Smooth muscle cell (in vitro differentiated cells): ENCODE data around the gene HOXD8. TPM values are rescaled to one million over a fixed set of nuclear protein-coding genes. Genes with fewer than 3 reads are reported as not detected.

ENCODE experiments used
- DNase-seq: peaks from one replicate; lab custom pipeline; 2025; ENCODE audit not compliant: unreplicated experiment; lab: John Stamatoyannopoulos, UW
- H2AFZ ChIP-seq: fragments of 200-600 bp; sonication (generic); 2 replicates; pipeline ENCODE4 v1.6.0; 2016; ENCODE audit warnings: antibody characterized with exemption, low read depth, mild to moderate bottlenecking
- H3F3A ChIP-seq: fragments of 200-600 bp; sonication (generic); 2 replicates; pipeline ENCODE4 v1.6.0; 2017; ENCODE audit warnings: antibody characterized with exemption, low read depth
- H3K27ac ChIP-seq: fragments of 200-600 bp; sonication (generic); 2 replicates; pipeline ENCODE4 v1.5.1; 2016; ENCODE audit warnings: low read depth, mild to moderate bottlenecking
- H3K27me3 ChIP-seq: fragments of 200-600 bp; sonication (generic); 2 replicates; pipeline ENCODE4 v1.6.1; 2016; ENCODE audit warnings: low read depth, mild to moderate bottlenecking
- H3K36me3 ChIP-seq: fragments of 200-600 bp; sonication (generic); 2 replicates; pipeline ENCODE4 v1.5.1; 2016; ENCODE audit warnings: low read depth
- H3K4me1 ChIP-seq: fragments of 200-600 bp; sonication (generic); 2 replicates; pipeline ENCODE4 v1.5.1; 2016; ENCODE audit warnings: low read depth
- H3K4me2 ChIP-seq: fragments of 200-600 bp; sonication (generic); 2 replicates; pipeline ENCODE4 v1.6.0; 2016; ENCODE audit warnings: mild to moderate bottlenecking
- H3K4me3 ChIP-seq: fragments of 200-600 bp; sonication (generic); 2 replicates; pipeline ENCODE4 v1.5.1; 2016; ENCODE audit warnings: mild to moderate bottlenecking
- H3K79me2 ChIP-seq: fragments of 200-600 bp; sonication (generic); 2 replicates; pipeline ENCODE4 v1.6.0; 2016; ENCODE audit warnings: low read depth, mild to moderate bottlenecking
- H3K9ac ChIP-seq: fragments of 200-600 bp; sonication (generic); 2 replicates; pipeline ENCODE4 v1.6.0; 2016; ENCODE audit warnings: low read depth
- H3K9me3 ChIP-seq: fragments of 200-600 bp; sonication (generic); replicated peaks from 2 replicates; pipeline ENCODE4 v1.5.1; 2016; ENCODE audit warnings: low read depth
- H4K20me1 ChIP-seq: fragments of 200-600 bp; sonication (generic); 2 replicates; pipeline ENCODE4 v1.6.0; 2016; ENCODE audit warnings: low read depth
- WGBS: methylation state at CpG from one replicate; pipeline ENCODE4 v1.1.7; 2016; ENCODE audit warnings: low lambda C conversion rate; 5-methylcytosine and 5-hydroxymethylcytosine counted together
- polyA plus RNA-seq: library from polyadenylated mRNA; unstranded; fragments of >200 nt; fragmentation: Nextera tagmentation; extraction: Ambion mirVana; gene quantifications from 2 replicates; pipeline ENCODE4 v1.2.1, GENCODE V29; 2016
- total RNA-seq: library from RNA; depleted of rRNA; stranded (reverse); fragments of >200 nt; gene quantifications from 2 replicates; pipeline ENCODE4 v1.2.3, GENCODE V29; 2014
- TF ChIP-seq, protein P1 (sequence below): fragments of 200-600 bp; sonication (generic); IDR thresholded peaks from 2 replicates; pipeline ENCODE4 v1.5.1; 2017; ENCODE audit warnings: borderline replicate concordance, mild to moderate bottlenecking, antibody characterized with exemption; ENCODE audit not compliant: insufficient read depth, poor library complexity, severe bottlenecking

HOXD8 gene
- total and polyA plus RNA-seq, 2 experiments from 2014 or later: 0.13 TPM; not detected in 1

GRCh38 chr2:176137906-176138305 lies 8.4 kb downstream of the HOXD8 start:
- no peaks in the 10 kb centered on the region for H4K20me1 ChIP-seq
- DNase-seq: no peak
- H3K4me3 ChIP-seq: no peak overlapping the region
- no peaks in the 10 kb centered on the region for H3K4me1 ChIP-seq
- no peaks in the 10 kb centered on the region for H3K79me2 ChIP-seq
- H3K36me3 ChIP-seq: no peaks in the 10 kb centered on the region
- peaks cover 95% of the 10 kb centered on the region for H3K27me3 ChIP-seq
- no peak overlapping the region for H3K27ac ChIP-seq
- H3K4me2 ChIP-seq: no peak overlapping the region
- H2AFZ ChIP-seq: no peak overlapping the region
- TF ChIP-seq, protein P1, sequence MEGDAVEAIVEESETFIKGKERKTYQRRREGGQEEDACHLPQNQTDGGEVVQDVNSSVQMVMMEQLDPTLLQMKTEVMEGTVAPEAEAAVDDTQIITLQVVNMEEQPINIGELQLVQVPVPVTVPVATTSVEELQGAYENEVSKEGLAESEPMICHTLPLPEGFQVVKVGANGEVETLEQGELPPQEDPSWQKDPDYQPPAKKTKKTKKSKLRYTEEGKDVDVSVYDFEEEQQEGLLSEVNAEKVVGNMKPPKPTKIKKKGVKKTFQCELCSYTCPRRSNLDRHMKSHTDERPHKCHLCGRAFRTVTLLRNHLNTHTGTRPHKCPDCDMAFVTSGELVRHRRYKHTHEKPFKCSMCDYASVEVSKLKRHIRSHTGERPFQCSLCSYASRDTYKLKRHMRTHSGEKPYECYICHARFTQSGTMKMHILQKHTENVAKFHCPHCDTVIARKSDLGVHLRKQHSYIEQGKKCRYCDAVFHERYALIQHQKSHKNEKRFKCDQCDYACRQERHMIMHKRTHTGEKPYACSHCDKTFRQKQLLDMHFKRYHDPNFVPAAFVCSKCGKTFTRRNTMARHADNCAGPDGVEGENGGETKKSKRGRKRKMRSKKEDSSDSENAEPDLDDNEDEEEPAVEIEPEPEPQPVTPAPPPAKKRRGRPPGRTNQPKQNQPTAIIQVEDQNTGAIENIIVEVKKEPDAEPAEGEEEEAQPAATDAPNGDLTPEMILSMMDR: no peak
- H3K9me3 ChIP-seq: no peaks in the 10 kb centered on the region
- no peaks in the 10 kb centered on the region for H3F3A ChIP-seq
- WGBS: 80% methylated on average over 8 of the region's 8 CpGs
- no peak overlapping the region for H3K9ac ChIP-seq

DNA sequence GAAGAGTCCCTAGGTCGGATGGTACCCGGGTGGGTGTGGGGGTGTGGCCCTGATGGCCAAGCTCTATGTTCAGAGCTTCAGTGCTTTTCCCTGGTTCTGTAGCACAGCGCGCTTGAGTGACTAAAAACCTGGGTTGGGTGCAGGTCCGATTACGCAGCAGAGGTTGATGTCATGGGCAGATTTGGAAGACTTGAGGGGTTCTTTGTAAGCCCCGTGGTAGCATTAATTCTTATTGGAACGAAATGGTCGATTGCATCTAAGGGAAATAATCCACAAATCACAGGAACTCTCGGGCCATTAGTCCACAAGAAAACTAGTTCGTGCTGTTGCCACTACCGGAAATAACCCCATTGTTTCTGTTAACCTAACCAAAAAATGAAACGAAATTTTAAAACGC lies 9.0 kb downstream of the HOXD8 start:
- Histone ChIP-seq H3K9ac (no peak overlapping the region), H3K4me2 (no peak overlapping the region), H3K27me3 (peaks cover 95% of the 10 kb centered on the region), H3K27ac (no peak overlapping the region), H3K4me3 (no peak overlapping the region), H3K9me3 (no peaks in the 10 kb centered on the region), H4K20me1 (no peaks in the 10 kb centered on the region), H2AFZ (no peak overlapping the region), H3F3A (no peaks in the 10 kb centered on the region), H3K4me1 (no peaks in the 10 kb centered on the region), H3K36me3 (no peaks in the 10 kb centered on the region), H3K79me2 (no peaks in the 10 kb centered on the region)
- TF ChIP-seq, protein P1: no peak
- 62% methylated on average over 14 of the region's 14 CpGs for WGBS
- DNase-seq: no peak

- WGBS: 74% methylated on average over 28 of the region's 28 CpGs
- no peak overlapping the region for H3K4me3 ChIP-seq
- peaks cover 95% of the 10 kb centered on the region for H3K27me3 ChIP-seq
- H3K9ac ChIP-seq: no peak overlapping the region
- no peak overlapping the region for H3K4me2 ChIP-seq
- no peak overlapping the region for H2AFZ ChIP-seq
- TF ChIP-seq, protein P1: no peak
- no peaks in the 10 kb centered on the region for H3K4me1 ChIP-seq
- no peaks in the 10 kb centered on the region for H3K36me3 ChIP-seq
- no peak overlapping the region for H3K27ac ChIP-seq
- DNase-seq: no peak
- H3K9me3 ChIP-seq: no peaks in the 10 kb centered on the region
- no peaks in the 10 kb centered on the region for H4K20me1 ChIP-seq
- H3K79me2 ChIP-seq: no peaks in the 10 kb centered on the region
- no peaks in the 10 kb centered on the region for H3F3A ChIP-seq
Observed at GRCh38 chr2:176138923-176139660, 9.6 kb downstream of the HOXD8 start.
